ENCODE measurements around the gene SPATS2L. TPM values are rescaled to one million over a fixed set of nuclear protein-coding genes. Genes with fewer than 3 reads are reported as not detected.

SPATS2L gene
- total RNA-seq, 1 donor from 2014 or later, result 192 TPM

DNA sequence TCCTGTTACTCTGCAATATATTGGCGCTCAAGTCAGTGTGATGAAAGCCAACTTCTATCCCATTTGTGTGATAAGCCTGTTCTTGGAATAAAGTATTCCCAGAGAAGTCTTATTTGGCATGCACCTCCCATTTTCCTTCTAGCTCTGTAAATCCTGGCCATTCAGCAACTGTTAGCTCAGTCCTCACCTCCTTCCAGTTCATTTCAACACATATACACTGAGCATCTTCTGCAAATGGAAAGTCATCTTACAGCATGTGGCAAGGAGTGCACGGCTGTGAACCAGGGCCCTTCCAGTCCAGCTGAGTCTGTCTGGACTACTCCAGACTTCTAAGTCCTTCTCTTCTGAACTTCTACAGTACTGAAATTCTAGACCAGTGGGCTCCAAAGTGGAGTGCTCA lies 53.1 kb downstream of the SPATS2L start:
- Histone ChIP-seq H3K79me2 (ENCODE audit: insufficient read depth, low read length) (peaks cover 80% of the 10 kb centered on the region), H2AFZ (ENCODE audit: low read depth, low read length) (no peak overlapping the region), H3K9ac (ENCODE audit: low read length) (no peak overlapping the region), H3K4me1 (ENCODE audit: insufficient read depth, low read length) (peaks cover 8% of the 10 kb centered on the region), H3K4me3 (ENCODE audit: insufficient read depth, low read depth, low read length) (no peak overlapping the region), H3K36me3 (ENCODE audit: insufficient read depth, low read length) (no peaks in the 10 kb centered on the region), H3K27me3 (ENCODE audit: insufficient read depth, low read length) (no peaks in the 10 kb centered on the region), H3K27ac (ENCODE audit: low read depth, low read length) (no peak overlapping the region), H4K20me1 (ENCODE audit: insufficient read depth, low read length) (peaks cover 17% of the 10 kb centered on the region), H3K9me3 (ENCODE audit: insufficient read depth, low read depth, low read length) (no peaks in the 10 kb centered on the region), H3K4me2 (ENCODE audit: low read length) (no peak overlapping the region)
- Mint-ChIP-seq H3K9me3 (ENCODE audit: unreplicated experiment) (no peaks in the 10 kb centered on the region), H3K27ac (ENCODE audit: unreplicated experiment) (no peak overlapping the region), H3K4me3 (ENCODE audit: unreplicated experiment) (no peak overlapping the region), H3K36me3 (ENCODE audit: low read depth, unreplicated experiment) (peaks cover 5% of the 10 kb centered on the region), H3K4me1 (ENCODE audit: low read depth, unreplicated experiment) (peaks cover 58% of the 10 kb centered on the region), H3K27me3 (ENCODE audit: low read depth, unreplicated experiment) (no peaks in the 10 kb centered on the region)
- no peak for DNase-seq (ENCODE audit: low read depth)
- FAIRE-seq, result no peak
- TF ChIP-seq, protein P1, sequence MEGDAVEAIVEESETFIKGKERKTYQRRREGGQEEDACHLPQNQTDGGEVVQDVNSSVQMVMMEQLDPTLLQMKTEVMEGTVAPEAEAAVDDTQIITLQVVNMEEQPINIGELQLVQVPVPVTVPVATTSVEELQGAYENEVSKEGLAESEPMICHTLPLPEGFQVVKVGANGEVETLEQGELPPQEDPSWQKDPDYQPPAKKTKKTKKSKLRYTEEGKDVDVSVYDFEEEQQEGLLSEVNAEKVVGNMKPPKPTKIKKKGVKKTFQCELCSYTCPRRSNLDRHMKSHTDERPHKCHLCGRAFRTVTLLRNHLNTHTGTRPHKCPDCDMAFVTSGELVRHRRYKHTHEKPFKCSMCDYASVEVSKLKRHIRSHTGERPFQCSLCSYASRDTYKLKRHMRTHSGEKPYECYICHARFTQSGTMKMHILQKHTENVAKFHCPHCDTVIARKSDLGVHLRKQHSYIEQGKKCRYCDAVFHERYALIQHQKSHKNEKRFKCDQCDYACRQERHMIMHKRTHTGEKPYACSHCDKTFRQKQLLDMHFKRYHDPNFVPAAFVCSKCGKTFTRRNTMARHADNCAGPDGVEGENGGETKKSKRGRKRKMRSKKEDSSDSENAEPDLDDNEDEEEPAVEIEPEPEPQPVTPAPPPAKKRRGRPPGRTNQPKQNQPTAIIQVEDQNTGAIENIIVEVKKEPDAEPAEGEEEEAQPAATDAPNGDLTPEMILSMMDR (IDR thresholded peaks at IDR 0.05; ENCODE audit: insufficient read depth, low read depth, low read length), result no peak
- no peak for TF ChIP-seq EZH2 (IDR thresholded peaks at IDR 0.05; ENCODE audit: insufficient read depth, low read length)

DNA sequence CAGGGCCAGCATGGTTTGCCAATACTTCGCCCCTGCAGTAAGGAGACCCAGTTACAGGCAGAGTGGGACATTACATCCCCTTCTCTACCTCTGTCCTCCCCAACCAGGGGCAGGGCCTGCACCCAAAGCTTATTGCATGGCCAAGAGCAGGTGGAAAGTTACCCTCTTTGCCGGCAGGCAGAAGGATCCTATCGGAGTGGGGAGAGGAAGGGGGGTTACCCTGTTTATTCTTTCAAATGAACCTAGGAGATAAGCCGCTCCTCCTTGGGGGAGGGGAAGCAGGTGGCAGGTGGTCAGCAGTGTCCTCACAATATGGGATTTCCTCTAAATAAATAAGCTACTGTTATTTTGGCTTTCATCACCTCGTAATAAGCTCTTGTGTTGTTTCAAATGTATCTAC lies 53.9 kb downstream of the SPATS2L start:
- Histone ChIP-seq H3K4me2 (ENCODE audit: low read length) (no peak overlapping the region), H3K4me1 (ENCODE audit: insufficient read depth, low read length) (peaks cover 8% of the 10 kb centered on the region), H3K4me3 (ENCODE audit: insufficient read depth, low read depth, low read length) (no peak overlapping the region), H2AFZ (ENCODE audit: low read depth, low read length) (no peak overlapping the region), H3K27ac (ENCODE audit: low read depth, low read length) (no peak overlapping the region), H3K36me3 (ENCODE audit: insufficient read depth, low read length) (no peaks in the 10 kb centered on the region), H3K27me3 (ENCODE audit: insufficient read depth, low read length) (no peaks in the 10 kb centered on the region), H3K9ac (ENCODE audit: low read length) (no peak overlapping the region), H4K20me1 (ENCODE audit: insufficient read depth, low read length) (peaks cover 22% of the 10 kb centered on the region), H3K79me2 (ENCODE audit: insufficient read depth, low read length) (peaks cover 80% of the 10 kb centered on the region), H3K9me3 (ENCODE audit: insufficient read depth, low read depth, low read length) (no peaks in the 10 kb centered on the region)
- H3K4me1 Mint-ChIP-seq (ENCODE audit: low read depth, unreplicated experiment), result peaks cover 56% of the 10 kb centered on the region
- H3K36me3 Mint-ChIP-seq (ENCODE audit: low read depth, unreplicated experiment), result peaks cover 3% of the 10 kb centered on the region
- TF ChIP-seq, protein P1 (IDR thresholded peaks at IDR 0.05; ENCODE audit: insufficient read depth, low read depth, low read length), result no peak
- TF ChIP-seq EZH2 (IDR thresholded peaks at IDR 0.05; ENCODE audit: insufficient read depth, low read length), result no peak
- H3K4me3 Mint-ChIP-seq (ENCODE audit: unreplicated experiment), result no peak overlapping the region
- H3K27ac Mint-ChIP-seq (ENCODE audit: unreplicated experiment), result no peak overlapping the region
- no peak for FAIRE-seq
- no peak for DNase-seq (ENCODE audit: low read depth)
- H3K9me3 Mint-ChIP-seq (ENCODE audit: unreplicated experiment), result no peaks in the 10 kb centered on the region
- no peaks in the 10 kb centered on the region for H3K27me3 Mint-ChIP-seq (ENCODE audit: low read depth, unreplicated experiment)

DNA sequence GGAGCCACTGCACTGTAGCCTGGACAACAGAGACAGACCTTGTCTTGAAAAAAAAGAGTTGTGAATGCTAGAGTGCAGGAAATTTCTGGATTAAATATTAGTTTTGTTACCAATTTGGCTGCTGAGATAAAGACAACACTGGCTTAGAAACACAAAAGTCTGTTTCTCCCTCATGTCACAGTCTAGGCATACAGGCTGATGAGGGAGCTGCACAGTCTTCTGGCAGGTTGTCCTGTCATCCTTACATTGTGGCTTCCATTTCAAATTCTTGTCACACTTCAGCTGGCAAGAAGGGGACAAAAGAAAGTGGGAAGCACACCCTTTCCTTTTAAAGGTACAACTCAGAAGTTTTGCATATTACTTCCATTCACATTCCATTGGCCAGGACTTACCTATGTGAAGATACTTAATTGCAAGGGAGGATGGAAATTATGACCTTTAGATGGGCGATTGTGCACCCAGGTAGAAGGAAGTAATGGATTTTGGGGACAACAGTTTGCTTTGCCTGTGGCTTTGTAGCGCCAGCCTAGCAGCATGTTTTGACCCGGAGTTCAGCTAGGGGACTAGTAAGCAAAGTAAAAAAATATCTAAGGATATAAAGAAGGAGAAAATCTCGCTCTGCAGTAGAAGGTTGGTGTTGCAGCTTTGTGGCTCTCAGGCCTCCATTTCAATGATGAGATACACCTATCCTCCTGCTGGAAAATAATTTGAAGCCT lies 55.9 kb downstream of the SPATS2L start:
- no peak for DNase-seq (ENCODE audit: low read depth)
- Mint-ChIP-seq H3K36me3 (ENCODE audit: low read depth, unreplicated experiment) (peaks cover 6% of the 10 kb centered on the region), H3K27me3 (ENCODE audit: low read depth, unreplicated experiment) (no peaks in the 10 kb centered on the region), H3K27ac (ENCODE audit: unreplicated experiment) (no peak overlapping the region), H3K9me3 (ENCODE audit: unreplicated experiment) (no peaks in the 10 kb centered on the region), H3K4me1 (ENCODE audit: low read depth, unreplicated experiment) (peaks cover 53% of the 10 kb centered on the region), H3K4me3 (ENCODE audit: unreplicated experiment) (no peak overlapping the region)
- Histone ChIP-seq H3K79me2 (ENCODE audit: insufficient read depth, low read length) (peaks cover 87% of the 10 kb centered on the region), H3K27ac (ENCODE audit: low read depth, low read length) (no peak overlapping the region), H3K4me3 (ENCODE audit: insufficient read depth, low read depth, low read length) (no peak overlapping the region), H3K4me2 (ENCODE audit: low read length) (no peak overlapping the region), H2AFZ (ENCODE audit: low read depth, low read length) (no peak overlapping the region), H4K20me1 (ENCODE audit: insufficient read depth, low read length) (peaks cover 22% of the 10 kb centered on the region), H3K4me1 (ENCODE audit: insufficient read depth, low read length) (peaks cover under 1% of the 10 kb centered on the region), H3K36me3 (ENCODE audit: insufficient read depth, low read length) (no peaks in the 10 kb centered on the region), H3K9ac (ENCODE audit: low read length) (no peak overlapping the region), H3K9me3 (ENCODE audit: insufficient read depth, low read depth, low read length) (no peaks in the 10 kb centered on the region), H3K27me3 (ENCODE audit: insufficient read depth, low read length) (no peaks in the 10 kb centered on the region)
- TF ChIP-seq, protein P1 (IDR thresholded peaks at IDR 0.05; ENCODE audit: insufficient read depth, low read depth, low read length), result no peak
- no peak for TF ChIP-seq EZH2 (IDR thresholded peaks at IDR 0.05; ENCODE audit: insufficient read depth, low read length)
- no peak for FAIRE-seq
